Measurements from ENCODE around the gene ZNF554.

Gene ZNF554

DNA sequence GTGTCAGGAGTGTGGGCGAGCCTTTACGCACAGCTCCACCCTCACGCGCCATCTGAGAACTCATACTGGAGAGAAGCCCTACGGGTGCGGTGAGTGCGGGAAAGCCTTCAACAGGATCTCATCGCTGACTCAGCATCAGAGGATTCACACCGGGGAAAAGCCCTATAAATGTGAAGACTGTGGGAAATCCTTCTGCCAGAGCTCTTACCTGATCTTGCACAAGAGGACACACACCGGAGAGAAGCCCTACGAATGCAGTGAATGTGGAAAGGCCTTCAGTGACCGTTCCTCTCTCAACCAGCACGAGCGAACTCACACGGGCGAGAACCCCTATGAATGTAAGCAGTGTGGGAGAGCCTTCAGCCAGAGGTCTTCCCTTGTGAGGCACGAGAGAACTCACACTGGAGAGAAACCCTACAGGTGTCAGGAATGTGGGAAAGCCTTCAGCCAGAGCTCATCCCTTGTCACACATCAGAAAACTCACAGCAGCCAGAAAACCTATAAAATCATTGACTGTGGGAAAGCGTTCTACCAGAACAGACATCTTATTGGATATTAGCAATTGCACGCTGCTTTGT, 14.7 kb downstream of the ZNF554 start:
- DNase-seq = no peak

DNA sequence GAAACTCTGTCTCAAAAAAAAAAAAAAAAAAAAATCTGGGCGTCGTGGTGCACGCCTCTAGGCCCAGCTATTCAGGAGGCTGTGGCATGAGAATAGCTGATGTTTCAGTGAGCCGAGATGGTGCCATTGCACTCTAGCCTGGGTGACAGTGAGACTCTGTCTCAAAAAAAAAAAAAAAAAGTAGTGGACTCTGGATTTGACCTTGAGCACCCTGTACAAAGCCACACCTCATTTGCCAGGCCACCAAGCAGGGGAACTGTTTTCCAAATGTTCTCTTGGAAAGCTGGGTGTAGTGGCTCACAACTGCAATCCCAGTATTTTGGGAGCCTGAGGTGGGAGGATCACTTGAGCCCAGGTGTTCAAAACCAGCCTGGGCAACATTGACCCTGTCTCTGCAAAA, 17.8 kb downstream of the ZNF554 start:
- no peak for DNase-seq

GRCh38 chr19:2840794-2841791, 21.4 kb downstream of the ZNF554 start, which contains the start of gene ZNF555:
Gene ZNF555, plus strand, starts transcription at chr19:2841475. Its CDS starts 98 bp downstream, at chr19:2841573.
- DNase-seq = peak; percentile 99 to 100

DNA sequence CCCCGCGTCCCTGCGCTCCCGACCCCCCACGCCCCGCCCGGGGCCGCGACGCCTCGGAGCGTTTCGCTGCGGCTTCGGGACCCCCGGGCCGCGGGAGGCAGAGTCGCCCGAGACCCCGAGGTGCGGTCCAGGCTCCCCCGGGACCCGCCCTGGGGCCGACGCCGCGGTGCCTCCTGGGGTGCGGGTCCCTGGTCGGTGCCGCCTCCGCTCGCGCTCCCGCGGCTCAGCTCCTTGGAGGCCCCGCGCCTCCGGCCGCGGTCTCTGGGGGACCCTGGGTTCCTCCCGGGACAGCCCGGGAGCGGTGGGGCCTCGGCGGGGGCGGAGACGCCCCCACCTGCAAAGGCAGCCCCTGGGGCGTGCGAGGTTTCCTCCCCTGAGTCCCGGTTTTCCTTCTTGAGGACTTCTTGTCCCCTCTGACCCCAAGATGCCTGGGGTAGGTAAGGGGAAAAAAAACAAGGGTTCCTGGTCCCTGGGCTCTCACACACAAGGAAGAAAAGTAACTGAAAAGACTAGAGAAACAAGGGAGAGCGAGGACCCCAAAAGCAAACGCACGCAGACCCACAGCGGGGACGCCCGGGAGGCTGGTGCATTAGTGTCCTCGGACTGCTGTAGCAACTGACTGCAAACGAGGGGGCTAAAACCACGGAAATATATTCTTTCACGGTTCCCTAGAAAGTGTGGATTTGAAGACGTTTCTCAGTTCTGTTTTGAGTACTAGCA, 22.3 kb downstream of the ZNF554 start:
- no peak for DNase-seq

GRCh38 chr19:2845107-2845506, 25.4 kb downstream of the ZNF554 start:
- no peak for DNase-seq

DNA sequence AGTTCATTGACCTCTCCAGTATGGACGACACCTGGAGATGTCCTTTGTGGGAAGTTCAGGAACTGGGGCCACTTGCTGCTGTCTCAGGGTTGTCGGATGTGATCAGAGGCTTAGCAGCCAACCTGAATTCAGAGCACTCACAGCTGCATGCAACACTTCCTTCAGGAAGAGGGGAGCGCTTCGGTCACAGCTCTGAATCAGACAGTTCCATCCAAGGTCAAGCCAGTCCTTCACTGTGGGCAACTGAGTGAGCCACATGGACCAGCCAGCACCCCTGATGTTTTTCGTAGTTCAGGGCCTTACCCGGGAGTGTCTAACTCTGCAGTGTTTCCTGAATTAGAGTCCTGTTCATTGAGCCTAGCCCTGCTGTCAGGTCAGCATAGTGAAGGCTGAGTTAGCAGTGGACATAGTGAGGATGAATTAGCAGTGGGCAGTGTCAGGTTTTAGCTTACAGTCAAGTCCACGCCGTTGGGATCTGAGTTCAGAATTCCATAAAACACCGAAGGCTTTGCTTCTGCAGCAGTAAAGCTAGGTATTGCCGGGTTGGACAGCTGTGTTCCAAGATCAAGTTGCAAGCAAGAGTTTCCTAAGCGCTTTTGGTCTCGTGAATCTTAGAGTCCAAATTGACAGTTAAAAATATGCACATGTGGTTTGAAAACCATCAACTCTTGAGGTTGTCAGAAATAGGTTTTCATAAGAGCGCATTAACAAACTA, 26.7 kb downstream of the ZNF554 start:
- DNase-seq = no peak

- DNase-seq = no peak
Measured at GRCh38 chr19:2847507-2847906, 27.8 kb downstream of the ZNF554 start.

- no peak for DNase-seq
Measured at GRCh38 chr19:2848616-2849015, 28.9 kb downstream of the ZNF554 start.

- DNase-seq = no peak
Measured at GRCh38 chr19:2850256-2850925, 30.7 kb downstream of the ZNF554 start.

DNA sequence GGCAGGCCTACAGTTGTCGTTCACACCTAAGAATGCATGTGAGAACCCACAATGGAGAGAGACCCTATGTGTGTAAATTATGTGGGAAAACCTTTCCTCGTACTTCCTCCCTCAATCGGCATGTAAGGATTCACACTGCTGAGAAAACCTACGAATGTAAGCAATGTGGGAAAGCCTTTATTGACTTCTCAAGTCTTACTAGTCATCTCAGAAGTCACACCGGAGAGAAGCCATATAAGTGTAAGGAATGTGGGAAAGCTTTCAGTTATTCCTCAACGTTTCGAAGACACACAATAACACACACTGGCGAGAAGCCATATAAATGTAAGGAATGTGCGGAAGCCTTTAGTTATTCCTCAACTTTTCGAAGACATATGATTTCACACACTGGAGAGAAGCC, 32.9 kb downstream of the ZNF554 start:
- DNase-seq = no peak

GRCh38 chr19:2853015-2853606, 33.4 kb downstream of the ZNF554 start:
- DNase-seq = no peak

DNA sequence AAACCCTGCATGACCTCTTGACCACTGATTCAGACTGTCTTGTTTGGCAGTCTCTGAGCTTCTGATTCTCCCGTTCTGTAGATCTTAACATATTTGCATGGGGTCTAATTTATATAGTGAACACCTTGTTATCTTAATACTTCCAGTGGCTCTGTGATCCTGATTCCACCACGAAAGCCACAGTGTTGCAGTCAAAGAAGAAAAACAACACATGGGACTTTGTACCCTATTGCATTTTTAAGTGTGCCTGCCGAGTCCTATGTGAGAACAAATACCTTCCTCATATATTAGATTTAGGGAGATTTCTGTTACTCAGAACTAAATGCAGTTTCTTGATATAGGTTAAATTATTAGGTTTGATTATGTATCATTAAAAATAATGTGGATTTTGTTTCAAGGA, 35.2 kb downstream of the ZNF554 start:
- no peak for DNase-seq

DNA sequence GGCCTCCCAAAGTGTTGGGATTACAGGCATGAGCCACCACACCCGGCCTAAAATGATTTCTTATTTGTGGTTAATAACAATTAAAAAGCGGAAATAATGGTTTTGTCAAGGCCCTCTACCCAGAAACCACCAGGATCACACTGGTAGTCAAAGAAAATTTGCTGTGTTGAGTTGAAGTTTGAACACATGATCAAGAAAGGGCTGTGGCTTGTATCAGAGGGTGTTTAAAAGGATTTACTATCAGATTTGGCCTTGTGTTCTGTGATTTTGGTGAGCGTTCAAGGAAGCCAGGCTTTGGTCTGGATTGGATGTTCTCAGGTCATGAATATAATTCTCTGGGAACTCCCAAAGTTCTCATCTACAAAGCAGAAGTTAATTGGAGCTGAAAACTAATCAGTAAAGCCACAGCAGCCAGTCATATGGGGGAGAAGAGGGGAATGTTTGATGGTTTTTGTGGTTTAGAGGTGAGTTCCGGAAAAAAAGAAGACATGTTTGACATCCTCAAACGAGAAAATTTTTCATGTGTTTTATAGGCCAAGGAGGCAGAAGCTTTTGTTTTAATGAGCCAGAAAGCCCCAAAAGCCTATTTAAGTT, 36.9 kb downstream of the ZNF554 start:
- DNase-seq = no peak

DNA sequence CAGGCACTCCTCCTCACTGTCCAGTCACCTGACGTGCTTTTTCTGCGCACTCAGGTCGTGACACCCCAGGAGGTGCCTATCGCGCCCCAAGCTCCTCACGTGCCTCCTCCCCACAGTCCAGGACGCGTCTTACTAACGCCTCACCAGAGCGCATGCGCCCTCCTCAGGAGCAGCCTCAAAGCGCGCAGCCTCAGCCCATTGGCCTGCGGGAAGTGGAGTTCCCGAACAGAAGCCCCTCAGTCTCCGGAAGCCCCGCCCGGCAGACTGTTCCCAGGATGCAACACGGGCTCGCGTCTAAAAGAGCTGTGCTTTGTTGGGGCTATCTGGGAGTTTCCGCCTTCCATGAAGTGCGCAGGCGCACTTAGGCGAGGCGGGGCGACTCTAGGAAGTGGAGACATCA, 39.2 kb downstream of the ZNF554 start:
- no peak for DNase-seq

- DNase-seq = no peak
Measured at GRCh38 chr19:2863816-2864215, 44.1 kb downstream of the ZNF554 start.

GRCh38 chr19:2865334-2866100, 45.8 kb downstream of the ZNF554 start:
- no peak for DNase-seq

- DNase-seq = no peak
Measured at GRCh38 chr19:2866495-2867024, 46.9 kb downstream of the ZNF554 start.

- peak; percentile 71 to 79 for DNase-seq
Measured at GRCh38 chr19:2867025-2867991, 47.6 kb downstream of the ZNF554 start, which contains the start of gene ZNF556. Gene ZNF556, plus strand, starts transcription at chr19:2867335. Its CDS starts 87 bp downstream, at chr19:2867422.

DNA sequence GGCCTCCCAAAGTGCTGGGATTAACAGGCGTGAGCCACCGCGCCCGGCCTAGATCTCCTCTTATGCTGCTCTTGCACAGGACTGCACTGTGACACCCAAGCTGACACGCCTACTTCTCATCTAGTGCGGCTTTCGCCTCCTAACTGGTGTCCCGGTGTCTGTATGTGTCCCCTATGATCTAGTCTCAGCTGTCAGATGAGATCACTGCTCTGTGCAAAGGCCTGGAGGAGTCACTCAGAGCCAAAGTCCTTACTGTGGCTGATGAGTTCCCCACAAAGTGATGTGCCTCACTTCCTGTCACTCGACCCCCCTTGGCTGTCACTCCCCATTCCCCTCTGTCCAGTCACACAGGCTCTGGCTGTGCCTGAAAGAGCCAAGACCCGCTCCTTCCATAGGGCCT, 50.0 kb downstream of the ZNF554 start:
- DNase-seq = no peak
